ENCODE results near the gene CAMKK2.

DNA sequence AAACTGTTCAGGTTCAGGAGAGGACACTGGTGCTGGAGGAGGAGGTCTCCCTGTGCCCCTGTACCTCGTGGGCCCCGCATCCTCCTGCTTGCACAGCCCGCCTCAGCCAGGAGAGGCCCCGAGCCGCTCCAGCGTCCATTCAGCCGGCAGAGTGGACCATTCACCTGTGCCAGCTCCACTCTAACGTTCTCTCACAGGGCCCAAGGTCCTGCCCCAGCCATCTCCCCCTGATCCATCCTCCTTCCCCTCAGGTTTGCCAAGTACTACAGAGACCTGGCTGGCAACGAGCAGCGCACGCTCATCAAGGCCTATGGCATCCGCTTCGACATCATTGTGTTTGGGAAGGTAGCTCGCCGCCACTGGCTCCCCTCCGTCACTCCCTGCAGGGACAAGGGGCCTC is 64.3 kb downstream of the CAMKK2 start:
- TF ChIP-seq EZH2 (IDR thresholded peaks at IDR 0.05; ENCODE audit: insufficient read depth, poor library complexity, severe bottlenecking), result no peak
- TF ChIP-seq EZH2phosphoT487 (IDR thresholded peaks at IDR 0.05; ENCODE audit: insufficient read depth, low read depth), result no peak
